Common myeloid progenitor, CD34-positive (primary cell): Measurements from ENCODE around the gene CUX1.

ENCODE experiments used
- CTCF ChIA-PET: fragments of 350-600 bp; sonication (Branson Sonifier 250); formaldehyde crosslinking; loops from one replicate; lab custom pipeline; 2021; ENCODE audit warnings: antibody characterized with exemption; lab: Charles Lee
- POLR2A ChIA-PET: fragments of 350-600 bp; sonication (Branson Sonifier 250); formaldehyde crosslinking; loops from one replicate; lab custom pipeline; 2021; ENCODE audit warnings: antibody characterized with exemption; lab: Charles Lee
- DNase-seq, 3 donors: peaks; one replicate each; pipeline versions ENCODE4 v3.0.0 to v3.0.0-alpha.2; 2013
- H3K27ac ChIP-seq, 2 experiments: 1 replicate in 1 of 2; 2 replicates in 1 of 2; pipeline ENCODE4 v1.7.0; 2013; ENCODE audit warnings: inconsistent platforms in 2 of 2, low read length in 2 of 2, mild to moderate bottlenecking in 2 of 2, low read depth in 1 of 2, moderate library complexity in 1 of 2; ENCODE audit not compliant: severe bottlenecking in 2 of 2, insufficient read depth in 1 of 2, poor library complexity in 1 of 2
- H3K27me3 ChIP-seq, 5 experiments: replicated peaks in 2 of 5; 1 replicate in 3 of 5; 2 replicates in 2 of 5; pipeline versions ENCODE4 v1.6.1 to v1.7.0; 2013; ENCODE audit warnings: low read length in 4 of 5, mild to moderate bottlenecking in 2 of 5, moderate library complexity in 2 of 5, inconsistent platforms in 1 of 5; ENCODE audit not compliant: insufficient read depth in 5 of 5, control insufficient read depth in 4 of 5
- H3K36me3 ChIP-seq, 4 experiments: 1 replicate in 2 of 4; 2 replicates in 2 of 4; pipeline versions ENCODE4 v1.6.1 to v1.7.0; 2013; ENCODE audit warnings: low read length in 3 of 4, control low read depth in 1 of 4, mild to moderate bottlenecking in 1 of 4; ENCODE audit not compliant: control insufficient read depth in 4 of 4, insufficient read depth in 4 of 4
- H3K4me1 ChIP-seq, 4 experiments: 1 replicate in 3 of 4; 2 replicates in 1 of 4; pipeline versions ENCODE4 v1.6.1 to v1.7.1; 2013; ENCODE audit warnings: low read length in 3 of 4, mild to moderate bottlenecking in 3 of 4, control low read depth in 1 of 4, inconsistent platforms in 1 of 4, moderate library complexity in 1 of 4; ENCODE audit not compliant: control insufficient read depth in 4 of 4, insufficient read depth in 4 of 4; ENCODE audit errors: control extremely low read depth in 1 of 4
- H3K4me3 ChIP-seq, 7 experiments: 1 replicate in 4 of 7; 2 replicates in 3 of 7; pipeline versions ENCODE4 v1.5.1 to v1.7.0; 2013; ENCODE audit warnings: mild to moderate bottlenecking in 7 of 7, low read length in 6 of 7, moderate library complexity in 6 of 7, inconsistent platforms in 2 of 7, low read depth in 2 of 7, control low read depth in 1 of 7; ENCODE audit not compliant: insufficient read depth in 4 of 7, control insufficient read depth in 1 of 7; ENCODE audit errors: extremely low read depth in 1 of 7
- H3K9me3 ChIP-seq, 5 experiments: 1 replicate in 4 of 5; 2 replicates in 1 of 5; pipeline versions ENCODE4 v1.6.1 to v1.7.1; 2013; ENCODE audit warnings: low read length in 4 of 5, mild to moderate bottlenecking in 2 of 5, inconsistent platforms in 1 of 5, low read depth in 1 of 5, moderate library complexity in 1 of 5; ENCODE audit not compliant: control insufficient read depth in 4 of 5, insufficient read depth in 2 of 5; ENCODE audit errors: control extremely low read depth in 1 of 5
- whole genome bisulfite sequencing: methylation state at CpG from one replicate; pipeline ENCODE4 v1.1.5; 2013; ENCODE audit not compliant: insufficient coverage; 5-methylcytosine and 5-hydroxymethylcytosine counted together

The CUX1 gene

DNA sequence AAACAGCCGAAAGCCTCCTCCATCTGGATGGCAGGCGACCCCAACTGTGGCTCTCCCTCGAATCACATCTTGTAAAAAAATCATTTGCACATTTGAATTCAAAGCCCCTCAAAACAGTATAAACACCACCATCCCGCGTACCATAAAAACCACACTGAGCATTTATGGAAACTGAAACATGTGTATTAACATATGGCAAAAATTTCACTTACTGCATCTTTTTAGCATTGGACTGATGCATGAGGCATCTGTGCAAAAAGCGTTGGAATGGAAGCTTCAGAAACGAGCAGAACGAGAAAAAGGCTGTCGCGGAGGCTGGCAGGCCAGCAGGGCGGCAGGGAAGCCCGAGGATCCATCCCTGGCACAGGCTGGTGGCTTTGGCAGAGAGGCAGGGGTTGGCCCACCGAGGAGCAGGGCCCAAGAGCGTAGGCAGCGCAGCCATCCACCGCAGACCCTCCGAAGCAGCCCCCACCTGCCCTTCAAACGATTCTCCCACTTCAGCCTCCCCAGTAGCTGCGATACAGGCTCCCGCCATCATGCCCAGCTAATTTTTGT, 39.3 kb upstream of the CUX1 start:
- no peaks in the 10 kb centered on the region for H3K36me3 ChIP-seq
- WGBS = 93% methylated on average over 10 of the region's 20 CpGs
- H3K4me1 ChIP-seq = no peaks in the 10 kb centered on the region
- H3K27ac ChIP-seq = no peak overlapping the region
- H3K4me3 ChIP-seq = no peak overlapping the region
- POLR2A ChIA-PET = no interaction called here
- DNase-seq = no peak
- H3K9me3 ChIP-seq = no peaks in the 10 kb centered on the region
- CTCF ChIA-PET = interaction anchor here (0.8 kb wide), 1 partner anchor 13 kb away, joined by 3 read pairs; no protein-coding TSS in a partner anchor
- no peaks in the 10 kb centered on the region for H3K27me3 ChIP-seq

DNA sequence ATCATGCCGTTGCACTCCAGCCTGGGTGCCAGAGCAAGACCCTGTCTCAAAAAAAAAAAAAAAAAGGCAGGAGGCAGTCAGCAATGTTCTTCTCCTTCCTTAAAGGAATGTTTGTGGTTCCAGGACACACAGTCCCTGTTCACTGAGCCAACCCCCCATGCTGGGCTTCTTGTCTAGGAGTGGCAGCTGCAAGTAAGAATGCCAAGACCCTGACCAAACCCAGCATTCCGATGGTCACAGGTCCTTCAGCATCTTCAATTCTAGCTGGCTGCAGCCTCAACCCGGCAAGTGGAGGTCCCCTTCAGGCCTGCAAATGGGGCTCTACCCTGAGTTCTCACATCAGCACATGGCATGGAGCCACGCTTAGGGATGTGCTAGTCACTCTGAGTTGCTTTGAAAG, 38.2 kb upstream of the CUX1 start:
- CTCF ChIA-PET = no interaction called here
- H3K27me3 ChIP-seq = no peaks in the 10 kb centered on the region

DNA sequence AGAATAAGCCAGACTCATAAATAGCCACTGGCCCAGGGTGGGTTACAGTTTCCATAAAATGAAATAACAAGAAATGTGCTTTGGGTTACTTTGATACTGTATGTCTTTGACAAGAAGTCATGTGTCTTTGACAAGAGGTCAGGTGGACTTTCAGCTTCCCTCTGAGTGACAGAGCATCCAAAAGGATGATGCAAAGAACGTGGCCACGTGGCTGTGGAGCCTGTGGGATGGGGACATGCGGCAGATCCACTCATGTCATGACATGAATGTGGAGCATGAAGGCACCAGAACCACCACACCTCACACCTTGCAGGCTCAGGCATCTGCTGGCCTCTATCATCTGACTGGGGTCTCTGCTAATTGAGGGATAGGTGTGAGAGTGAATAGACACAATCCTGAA, 37.1 kb upstream of the CUX1 start:
- CTCF ChIA-PET = no interaction called here
- H3K4me3 ChIP-seq = no peak overlapping the region
- 100% methylated on average over 2 of the region's 3 CpGs for WGBS
- no peaks in the 10 kb centered on the region for H3K9me3 ChIP-seq
- peaks cover 0 to 12% (median 11%) of the 10 kb centered on the region in 4 experiments for H3K4me1 ChIP-seq
- no peaks in the 10 kb centered on the region for H3K36me3 ChIP-seq
- H3K27ac ChIP-seq = no peak overlapping the region
- no peak for DNase-seq
- POLR2A ChIA-PET = no interaction called here
- H3K27me3 ChIP-seq = no peaks in the 10 kb centered on the region

More for the DNA sequence above, 38.2 kb upstream of the CUX1 start:
- Histone ChIP-seq H3K36me3 (no peaks in the 10 kb centered on the region), H3K4me3 (no peak overlapping the region), H3K4me1 (peaks cover 0 to 5% (median 5%) of the 10 kb centered on the region in 4 experiments), H3K9me3 (no peaks in the 10 kb centered on the region), H3K27ac (no peak overlapping the region)
- POLR2A ChIA-PET = no interaction called here
- 100% methylated on average over 4 of the region's 4 CpGs for WGBS
- no peak for DNase-seq

DNA sequence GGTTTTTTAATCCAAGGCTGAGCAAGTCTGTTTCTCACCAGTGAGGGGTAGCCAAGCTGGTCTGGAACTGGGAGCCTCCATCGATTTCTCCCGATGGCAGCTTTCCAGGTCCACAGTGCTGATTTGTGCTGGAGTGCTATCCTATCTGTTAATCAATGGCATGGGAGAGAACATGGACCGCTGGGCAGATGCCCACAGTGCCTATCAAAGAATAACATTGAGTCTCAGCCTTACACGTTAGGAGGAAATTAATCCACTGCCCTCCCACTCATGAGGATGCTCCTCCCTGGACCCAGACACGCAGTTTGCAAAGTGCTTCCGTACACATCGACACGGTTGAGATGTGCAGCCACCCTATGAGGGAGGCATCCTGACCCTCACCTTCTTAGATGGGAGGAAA, 36.0 kb upstream of the CUX1 start:
- Histone ChIP-seq H3K36me3 (no peaks in the 10 kb centered on the region), H3K4me1 (peaks cover 0 to 12% (median 11%) of the 10 kb centered on the region in 4 experiments), H3K27ac (no peak overlapping the region), H3K4me3 (no peak overlapping the region), H3K27me3 (no peaks in the 10 kb centered on the region), H3K9me3 (no peaks in the 10 kb centered on the region)
- ChIA-PET POLR2A (no interaction called here), CTCF (no interaction called here)
- 98% methylated on average over 7 of the region's 8 CpGs for WGBS
- no peak for DNase-seq

DNA sequence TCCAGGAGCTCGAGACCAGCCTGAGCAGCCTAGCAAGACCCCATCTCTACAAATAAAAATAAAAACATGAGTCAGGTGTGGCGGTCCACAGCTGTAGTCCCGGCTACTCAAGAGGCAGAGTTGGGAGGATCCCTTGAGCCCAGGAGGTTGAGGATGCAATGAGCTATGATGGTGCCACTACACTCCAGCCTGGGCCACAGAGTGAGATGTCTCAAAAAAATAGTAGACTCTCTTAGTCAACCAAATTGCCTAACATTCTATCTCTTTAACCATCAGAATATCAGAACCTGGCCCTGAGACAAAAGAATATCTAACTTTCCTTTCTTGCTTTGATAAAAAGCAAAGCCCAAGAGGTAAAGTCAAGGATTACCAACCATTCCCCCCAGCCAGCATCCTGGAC, 35.0 kb upstream of the CUX1 start:
- WGBS = 92% methylated on average over 3 of the region's 3 CpGs
- DNase-seq = no peak
- POLR2A ChIA-PET = no interaction called here
- CTCF ChIA-PET = interaction anchor here (1.1 to 1.8 kb wide), 2 partner anchors 14 to 24 kb away, joined by 3 to 5 read pairs; no protein-coding TSS in a partner anchor
- no peak overlapping the region for H3K4me3 ChIP-seq
- no peaks in the 10 kb centered on the region for H3K27me3 ChIP-seq
- no peaks in the 10 kb centered on the region for H3K9me3 ChIP-seq
- H3K36me3 ChIP-seq = no peaks in the 10 kb centered on the region
- H3K4me1 ChIP-seq = peaks cover 0 to 12% (median 11%) of the 10 kb centered on the region in 4 experiments
- no peak overlapping the region for H3K27ac ChIP-seq

DNA sequence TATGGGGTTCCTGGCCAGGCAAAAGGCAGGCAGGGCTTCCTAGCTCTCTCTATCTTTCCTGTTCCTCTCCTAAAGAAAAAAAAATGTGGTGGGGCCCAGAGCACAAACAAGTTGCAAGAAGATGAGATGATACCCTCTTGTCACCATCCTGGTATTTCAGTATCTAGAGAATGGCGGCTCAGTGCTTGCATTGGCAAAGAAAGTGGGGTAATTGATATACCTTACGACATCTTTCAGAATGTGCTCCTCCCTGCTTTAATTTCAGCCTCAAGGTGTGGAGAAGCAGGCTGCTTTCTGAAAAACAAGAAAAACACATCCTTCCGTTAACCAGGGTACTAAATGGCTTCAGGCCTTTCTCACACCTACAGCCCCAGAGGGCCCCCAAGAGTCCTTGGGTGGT, 34.5 kb upstream of the CUX1 start:
- POLR2A ChIA-PET = no interaction called here
- WGBS = no CpG with 5 or more reads among the region's 3 CpGs

DNA sequence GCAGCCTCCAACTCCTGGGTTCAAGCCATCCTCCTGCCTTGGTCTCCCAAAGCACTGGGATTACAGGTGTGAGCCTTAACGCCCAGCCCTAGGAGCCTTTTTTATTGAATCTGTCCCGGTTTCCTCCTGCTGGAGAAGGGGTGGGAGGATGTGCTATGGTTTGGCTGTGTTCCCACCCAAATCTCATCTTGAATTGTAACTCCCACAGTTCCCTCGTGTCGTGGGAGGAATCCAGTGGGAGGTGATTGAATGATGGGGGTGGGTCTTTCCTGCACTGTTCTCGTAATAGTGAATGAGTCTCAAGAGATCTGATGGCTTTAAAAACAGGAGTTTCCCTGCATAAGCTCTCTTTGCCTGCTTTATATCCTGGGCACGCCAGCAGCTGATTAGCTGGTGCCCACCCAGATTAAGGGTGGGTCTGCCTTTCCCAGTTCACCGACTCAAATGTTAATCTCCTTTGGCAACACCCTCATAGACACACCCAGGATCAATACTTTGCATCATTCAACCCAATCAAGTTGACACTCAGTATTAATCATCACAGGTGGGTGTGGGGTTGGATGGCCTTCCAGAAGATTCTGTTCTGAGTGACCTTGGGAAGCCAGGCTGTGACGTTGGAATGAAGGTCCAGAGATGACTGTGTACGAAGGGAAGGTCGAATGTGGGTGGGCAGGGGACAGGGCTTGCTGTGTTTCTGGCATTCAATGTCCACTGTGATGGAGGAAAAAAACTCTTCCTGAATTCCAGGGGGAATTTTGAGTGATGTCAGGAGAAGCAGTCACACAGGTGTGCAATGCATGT, 33.8 kb upstream of the CUX1 start:
- POLR2A ChIA-PET = interaction anchor here (1.1 kb wide), 1 partner anchor 31 kb away, joined by 3 read pairs; no protein-coding TSS in a partner anchor
- Histone ChIP-seq H3K36me3 (no peaks in the 10 kb centered on the region), H3K4me1 (peaks cover 0 to 12% (median 11%) of the 10 kb centered on the region in 4 experiments), H3K9me3 (peaks cover 0 to 8% (median 0%) of the 10 kb centered on the region in 5 experiments), H3K27ac (no peak overlapping the region), H3K27me3 (no peaks in the 10 kb centered on the region), H3K4me3 (no peak overlapping the region)
- CTCF ChIA-PET = interaction anchor here (1.1 to 1.8 kb wide), 3 partner anchors 15 to 94 kb away, joined by 3 to 6 read pairs (median 5); no protein-coding TSS in a partner anchor
- 86% methylated on average over 5 of the region's 10 CpGs for WGBS
- DNase-seq = no peak

More for the DNA sequence above, 34.5 kb upstream of the CUX1 start:
- no peak overlapping the region for H3K4me3 ChIP-seq
- CTCF ChIA-PET = interaction anchor here (1.1 to 1.8 kb wide), 3 partner anchors 14 to 94 kb away, joined by 3 to 6 read pairs (median 5); no protein-coding TSS in a partner anchor
- no peak for DNase-seq
- H3K27ac ChIP-seq = no peak overlapping the region
- no peaks in the 10 kb centered on the region for H3K36me3 ChIP-seq
- H3K9me3 ChIP-seq = peaks cover 0 to 4% (median 0%) of the 10 kb centered on the region in 5 experiments
- H3K27me3 ChIP-seq = no peaks in the 10 kb centered on the region
- H3K4me1 ChIP-seq = peaks cover 0 to 12% (median 11%) of the 10 kb centered on the region in 4 experiments
